ENCODE data around the gene SH3YL1. TPM values are rescaled to one million over a fixed set of nuclear protein-coding genes. Genes with fewer than 3 reads are reported as not detected.

Gene SH3YL1
- total RNA-seq, 1 donor from 2014 or later = 120 TPM

DNA sequence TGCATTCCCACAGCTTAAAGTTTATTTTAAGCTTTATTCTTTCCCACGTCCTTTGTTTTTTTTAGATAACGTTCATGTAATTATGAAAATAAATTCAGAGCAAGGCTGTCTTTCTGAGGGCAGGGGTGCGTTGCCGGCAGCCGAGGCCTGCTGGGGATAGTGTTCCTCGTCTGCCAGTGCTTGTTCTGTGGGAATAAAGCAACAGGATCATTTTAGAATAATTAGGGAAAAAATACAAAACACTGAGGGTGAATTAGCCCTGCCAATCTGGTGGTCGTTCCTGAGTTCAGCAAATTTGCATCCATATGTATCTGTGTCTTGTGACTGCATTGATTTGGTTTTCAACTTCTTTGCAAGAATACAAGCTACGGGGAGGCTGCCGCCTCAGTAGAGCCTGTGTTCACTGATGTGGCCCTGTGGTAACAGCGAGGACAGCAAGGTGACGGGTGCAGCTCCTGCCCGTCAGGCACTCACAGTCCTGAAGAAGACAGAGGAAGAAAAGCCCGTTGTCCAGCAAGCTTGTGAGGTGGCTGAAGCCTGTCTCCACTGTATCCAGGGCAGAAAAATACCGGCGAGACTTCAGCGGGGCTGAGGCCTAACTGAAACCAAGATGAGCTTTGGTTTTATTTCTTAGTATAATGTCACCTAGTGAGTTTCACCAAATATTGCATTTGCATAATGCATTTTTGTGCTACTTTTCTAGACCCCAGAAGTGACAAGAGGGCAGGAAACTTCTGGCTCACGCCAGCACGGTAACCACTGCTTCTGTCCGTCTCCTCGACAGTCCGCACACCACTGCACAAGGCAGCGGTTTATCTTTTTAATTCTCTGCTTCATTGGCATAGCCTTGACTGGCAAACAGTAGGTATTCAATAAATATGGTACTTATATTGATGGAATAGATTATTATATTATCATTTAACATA, 64.5 kb downstream of the SH3YL1 start:
- H3K4me1 Mint-ChIP-seq (ENCODE audit: low read depth) = no peaks in the 10 kb centered on the region
- DNase-seq (ENCODE audit: low spot score, unreplicated experiment) = no peak
- H3K9me3 Mint-ChIP-seq (ENCODE audit: low read depth) = no peaks in the 10 kb centered on the region
- TF ChIP-seq, protein P1, sequence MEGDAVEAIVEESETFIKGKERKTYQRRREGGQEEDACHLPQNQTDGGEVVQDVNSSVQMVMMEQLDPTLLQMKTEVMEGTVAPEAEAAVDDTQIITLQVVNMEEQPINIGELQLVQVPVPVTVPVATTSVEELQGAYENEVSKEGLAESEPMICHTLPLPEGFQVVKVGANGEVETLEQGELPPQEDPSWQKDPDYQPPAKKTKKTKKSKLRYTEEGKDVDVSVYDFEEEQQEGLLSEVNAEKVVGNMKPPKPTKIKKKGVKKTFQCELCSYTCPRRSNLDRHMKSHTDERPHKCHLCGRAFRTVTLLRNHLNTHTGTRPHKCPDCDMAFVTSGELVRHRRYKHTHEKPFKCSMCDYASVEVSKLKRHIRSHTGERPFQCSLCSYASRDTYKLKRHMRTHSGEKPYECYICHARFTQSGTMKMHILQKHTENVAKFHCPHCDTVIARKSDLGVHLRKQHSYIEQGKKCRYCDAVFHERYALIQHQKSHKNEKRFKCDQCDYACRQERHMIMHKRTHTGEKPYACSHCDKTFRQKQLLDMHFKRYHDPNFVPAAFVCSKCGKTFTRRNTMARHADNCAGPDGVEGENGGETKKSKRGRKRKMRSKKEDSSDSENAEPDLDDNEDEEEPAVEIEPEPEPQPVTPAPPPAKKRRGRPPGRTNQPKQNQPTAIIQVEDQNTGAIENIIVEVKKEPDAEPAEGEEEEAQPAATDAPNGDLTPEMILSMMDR (IDR thresholded peaks at IDR 0.05; ENCODE audit: unreplicated experiment) = no peak
- H3K4me3 Mint-ChIP-seq (ENCODE audit: low read depth) = no peak overlapping the region
- H3K27ac Mint-ChIP-seq = no peak overlapping the region
- H3K27me3 Mint-ChIP-seq = peaks cover 5% of the 10 kb centered on the region
- H3K36me3 Mint-ChIP-seq (ENCODE audit: insufficient read depth) = no peaks in the 10 kb centered on the region

GRCh38 chr2:196406-196805, 67.4 kb downstream of the SH3YL1 start:
- Mint-ChIP-seq H3K4me1 (ENCODE audit: low read depth) (no peaks in the 10 kb centered on the region), H3K4me3 (ENCODE audit: low read depth) (no peak overlapping the region), H3K27me3 (no peaks in the 10 kb centered on the region), H3K9me3 (ENCODE audit: low read depth) (no peaks in the 10 kb centered on the region), H3K27ac (no peak overlapping the region), H3K36me3 (ENCODE audit: insufficient read depth) (no peaks in the 10 kb centered on the region)
- DNase-seq (ENCODE audit: low spot score, unreplicated experiment) = no peak
- TF ChIP-seq, protein P1 (IDR thresholded peaks at IDR 0.05; ENCODE audit: unreplicated experiment) = no peak

DNA sequence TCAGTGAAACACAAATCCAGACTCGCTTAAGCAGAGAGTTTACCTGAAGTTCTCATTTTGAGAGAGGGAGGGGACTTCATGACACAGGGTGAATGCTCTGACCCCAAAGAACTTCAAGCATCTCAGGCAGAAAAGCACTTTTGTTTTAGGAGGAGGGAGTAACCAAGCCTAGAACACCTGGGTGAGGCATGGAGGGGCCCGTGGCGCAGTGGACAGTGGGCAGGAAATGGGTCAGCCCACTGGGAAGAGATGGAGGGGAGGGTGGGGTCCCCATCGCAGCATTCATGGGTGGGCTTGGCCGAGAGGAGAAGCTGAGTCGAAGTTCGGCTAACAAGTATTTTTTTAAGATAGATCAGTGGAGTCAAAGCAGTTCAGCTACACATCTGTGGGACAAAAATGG, 67.9 kb downstream of the SH3YL1 start:
- DNase-seq (ENCODE audit: low spot score, unreplicated experiment) = no peak
- Mint-ChIP-seq H3K36me3 (ENCODE audit: insufficient read depth) (no peaks in the 10 kb centered on the region), H3K4me3 (ENCODE audit: low read depth) (no peak overlapping the region), H3K27ac (no peak overlapping the region), H3K9me3 (ENCODE audit: low read depth) (no peaks in the 10 kb centered on the region), H3K27me3 (no peaks in the 10 kb centered on the region), H3K4me1 (ENCODE audit: low read depth) (no peaks in the 10 kb centered on the region)
- TF ChIP-seq, protein P1 (IDR thresholded peaks at IDR 0.05; ENCODE audit: unreplicated experiment) = no peak

GRCh38 chr2:193141-193671, 70.6 kb downstream of the SH3YL1 start:
- no peak for DNase-seq (ENCODE audit: low spot score, unreplicated experiment)
- TF ChIP-seq, protein P1 (IDR thresholded peaks at IDR 0.05; ENCODE audit: unreplicated experiment) = no peak
- Mint-ChIP-seq H3K36me3 (ENCODE audit: insufficient read depth) (no peaks in the 10 kb centered on the region), H3K27me3 (no peaks in the 10 kb centered on the region), H3K4me1 (ENCODE audit: low read depth) (no peaks in the 10 kb centered on the region), H3K9me3 (ENCODE audit: low read depth) (peaks cover 6% of the 10 kb centered on the region), H3K27ac (no peak overlapping the region), H3K4me3 (ENCODE audit: low read depth) (no peak overlapping the region)

DNA sequence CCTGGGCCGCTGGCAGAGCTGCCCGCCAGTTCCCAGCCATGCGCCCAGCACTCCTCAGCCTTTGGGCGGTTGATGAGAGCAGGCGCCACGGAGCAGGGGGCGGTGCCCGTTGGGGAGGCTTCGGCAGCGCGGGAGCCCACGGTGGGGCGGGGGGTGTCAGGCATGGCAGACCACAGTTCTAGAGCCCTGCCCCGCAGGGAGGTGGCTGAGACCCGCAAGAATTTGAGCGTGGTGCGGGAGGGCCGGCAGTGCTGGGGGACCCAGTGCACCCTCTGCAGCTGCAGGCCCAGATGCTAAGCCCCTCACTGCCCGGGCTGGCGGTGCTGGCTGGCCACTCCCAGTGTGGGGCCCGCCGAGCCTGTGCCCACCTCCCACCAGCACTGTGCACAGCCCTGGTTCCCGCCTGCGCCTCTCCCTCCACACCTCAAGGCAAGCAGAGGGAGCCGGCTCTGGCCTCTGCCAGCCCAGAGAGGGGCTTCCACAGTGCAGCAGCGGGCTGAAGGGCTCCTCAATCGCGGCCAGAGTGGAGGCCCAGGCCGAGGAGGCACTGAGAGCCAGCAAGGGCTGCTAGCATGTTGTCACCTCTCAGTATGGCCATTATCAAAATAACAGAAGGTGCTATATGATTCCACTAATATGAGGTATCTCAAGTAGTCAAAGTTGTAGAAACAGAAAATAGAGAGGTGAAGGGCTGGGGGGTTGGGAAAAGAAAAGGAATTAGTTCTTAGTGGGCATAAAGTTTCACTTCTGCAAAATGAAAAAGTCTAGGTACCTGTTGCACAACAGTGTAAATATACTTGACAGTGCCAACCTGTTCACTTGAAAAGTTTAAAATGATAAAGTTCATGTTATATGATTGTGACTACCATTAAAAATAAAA, 72.3 kb downstream of the SH3YL1 start:
- Mint-ChIP-seq H3K27ac (no peak overlapping the region), H3K4me3 (ENCODE audit: low read depth) (no peak overlapping the region), H3K36me3 (ENCODE audit: insufficient read depth) (peaks cover 1% of the 10 kb centered on the region), H3K27me3 (no peaks in the 10 kb centered on the region), H3K4me1 (ENCODE audit: low read depth) (no peaks in the 10 kb centered on the region), H3K9me3 (ENCODE audit: low read depth) (peaks cover 11% of the 10 kb centered on the region)
- TF ChIP-seq, protein P1 (IDR thresholded peaks at IDR 0.05; ENCODE audit: unreplicated experiment) = no peak
- DNase-seq (ENCODE audit: low spot score, unreplicated experiment) = no peak

Data from progenitor cell of endocrine pancreas (in vitro differentiated cells).